Daoy (cell line): ENCODE measurements around the gene ZNF273. TPM values are rescaled to one million over a fixed set of nuclear protein-coding genes. Genes with fewer than 3 reads are reported as not detected.
"Not testable (repeated sequence)": the region's sequence is repeated elsewhere in the genome, so short reads cannot be mapped to it uniquely, and the experiment has no call there.

Source experiments
- DNase-seq: peaks from one replicate; pipeline ENCODE4 v3.0.0-alpha.2; 2015; ENCODE audit warnings: low read depth
- total RNA-seq: library from RNA; depleted of rRNA; stranded (reverse); fragments of >200 nt; shearing (Covaris generic); gene quantifications from 2 replicates; pipeline ENCODE4 v1.2.3, GENCODE V29; 2014; rRNA removed

ZNF273 gene
- total RNA-seq, 1 experiment from 2014 or later = 10.4 TPM

DNA sequence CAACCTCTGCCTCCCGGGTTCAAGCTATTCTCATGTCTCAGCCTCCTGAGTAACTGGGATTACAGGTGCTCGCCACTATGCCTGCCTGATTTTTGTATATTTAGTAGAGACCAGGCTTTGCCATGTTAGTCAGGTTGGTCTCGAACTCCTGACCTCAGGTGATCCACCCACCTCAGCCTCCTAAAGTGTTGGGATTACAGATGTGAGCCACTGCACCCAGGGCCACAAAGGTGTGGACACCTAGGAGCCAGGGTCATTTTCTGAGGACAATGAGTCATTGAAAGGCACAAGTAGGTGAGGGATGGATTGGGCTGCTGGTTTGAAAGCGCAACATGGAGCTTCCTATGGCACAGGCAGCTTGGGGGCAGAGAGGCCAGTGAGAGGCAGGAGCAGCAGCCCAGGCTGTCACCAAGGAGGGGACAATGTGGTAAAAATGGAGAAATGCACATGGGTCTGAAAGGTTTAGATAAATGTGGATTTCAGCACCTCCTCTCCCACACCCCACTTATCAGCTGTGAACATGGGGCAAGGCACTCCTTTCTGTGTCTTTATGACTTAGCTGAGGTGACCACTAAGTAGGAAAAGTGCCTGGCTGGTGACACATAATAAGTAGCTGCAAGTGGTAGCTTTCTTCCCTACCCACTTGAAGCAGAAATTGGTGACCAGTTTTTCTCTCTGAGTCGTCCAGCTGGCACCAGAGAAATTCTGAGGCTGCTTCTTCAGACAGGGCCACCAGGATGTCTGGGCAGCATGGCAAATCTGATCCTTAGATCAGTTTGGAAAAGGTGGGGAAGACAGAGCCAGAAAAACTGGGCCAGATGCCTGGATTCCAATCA is 41.8 kb downstream of the ZNF273 start:
- DNase-seq = not testable (repeated sequence)

DNA sequence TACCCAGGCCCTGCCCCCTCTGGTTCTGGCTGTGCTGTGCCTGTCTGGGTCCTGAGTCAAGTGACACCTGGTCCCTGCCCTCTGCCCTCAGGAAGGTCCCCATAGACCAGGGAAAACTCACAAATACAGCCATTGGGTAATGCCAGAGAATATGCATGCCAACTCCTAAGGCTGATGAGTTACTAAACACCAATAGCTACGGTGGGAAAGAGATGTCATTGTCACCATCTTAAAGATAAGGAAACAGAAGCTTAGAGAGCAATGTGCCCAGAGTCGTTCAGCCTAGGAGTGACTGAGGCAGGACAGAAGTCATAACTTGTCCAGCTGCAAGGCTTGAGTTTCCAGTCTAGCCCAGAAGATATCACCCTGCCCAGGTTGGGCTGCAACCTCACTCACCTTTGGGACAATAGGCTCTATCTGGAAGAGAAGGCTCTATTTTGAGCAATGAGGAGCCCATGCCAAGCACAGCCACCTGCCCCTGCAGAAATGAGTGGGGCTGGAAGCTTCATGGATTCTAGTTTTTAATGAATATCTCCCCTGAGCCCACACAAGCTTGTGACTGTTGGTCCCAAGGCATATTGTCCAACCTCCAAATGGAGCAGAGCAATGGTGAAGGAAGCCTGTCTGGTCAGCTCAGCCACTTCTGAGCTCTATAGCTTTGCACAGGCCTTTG is 42.6 kb downstream of the ZNF273 start:
- no peak for DNase-seq

DNA sequence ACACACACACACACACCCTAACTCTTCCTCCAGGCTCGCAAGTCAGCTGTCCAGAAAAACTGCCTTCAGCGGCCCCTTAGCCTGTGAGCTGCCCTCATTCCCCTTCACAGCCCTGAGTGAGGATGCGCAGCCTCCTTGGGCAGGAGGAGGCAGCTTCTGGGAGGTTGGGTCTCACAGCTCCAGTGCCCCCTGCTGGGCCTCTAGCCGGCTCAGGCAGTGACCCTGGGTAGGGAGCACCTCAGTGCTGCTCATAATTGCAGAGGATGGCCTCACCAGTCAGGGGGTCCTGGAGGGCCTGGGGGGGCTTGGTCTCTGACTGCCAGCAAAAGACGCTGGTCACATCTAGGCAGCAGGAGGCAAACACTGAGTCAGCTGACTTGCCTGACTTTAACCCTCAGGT is 43.7 kb downstream of the ZNF273 start:
- peak; percentile 69 for DNase-seq

DNA sequence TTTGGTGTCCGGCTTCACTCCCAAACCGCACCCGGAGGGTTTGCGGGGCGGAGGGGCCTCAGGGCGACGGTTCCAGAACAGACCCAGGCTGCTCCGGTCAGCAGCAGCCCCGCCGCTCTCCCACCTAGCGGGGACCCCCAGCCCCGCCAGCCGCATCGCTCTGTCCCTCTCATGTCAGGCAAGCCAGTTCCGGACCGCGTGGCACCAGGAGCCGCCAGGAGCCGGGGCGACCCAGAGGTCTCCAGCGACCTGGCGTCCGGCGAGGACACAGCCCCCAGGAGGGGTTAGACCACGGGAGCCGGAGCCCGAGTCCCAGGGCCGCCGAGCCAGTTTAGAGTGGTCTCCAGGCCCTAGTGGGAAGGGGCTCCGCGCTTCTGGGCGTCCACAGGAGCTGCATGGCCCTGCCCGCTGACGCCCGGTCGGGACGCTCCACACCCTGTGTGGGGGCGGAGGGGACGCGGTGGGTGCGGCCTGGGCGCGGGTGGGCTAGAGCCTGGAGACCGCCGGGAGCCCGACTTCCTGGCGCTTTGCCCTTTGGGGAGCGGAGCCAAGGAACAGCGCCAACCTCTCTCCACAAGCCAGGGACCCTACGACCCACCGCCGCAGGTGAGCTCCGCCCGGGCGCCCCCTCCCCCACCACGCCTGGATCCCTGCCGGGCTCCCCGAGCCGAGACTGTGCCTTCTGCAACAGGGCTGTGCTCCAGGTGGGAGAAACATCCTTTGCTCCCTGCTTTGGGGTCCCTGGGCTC is 44.4 kb downstream of the ZNF273 start:
- DNase-seq = peak; percentile 23

DNA sequence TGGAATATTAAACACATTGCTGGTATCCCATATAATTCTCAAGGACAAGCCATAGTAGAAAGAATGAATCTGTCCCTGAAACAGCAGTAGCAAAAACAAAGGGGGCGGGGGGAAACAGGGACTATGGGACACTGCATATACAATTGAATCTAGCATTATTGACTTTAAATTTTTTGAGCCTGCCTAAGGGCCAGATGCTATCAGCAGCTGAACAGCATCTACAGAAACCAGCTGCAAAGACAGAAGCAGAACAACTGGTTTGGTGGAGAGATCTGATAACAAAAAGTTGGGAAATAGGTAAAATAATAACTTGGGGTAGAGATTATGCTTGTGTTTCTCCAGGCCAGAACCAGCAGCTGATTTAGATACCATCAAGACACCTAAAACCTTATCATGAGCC is 45.7 kb downstream of the ZNF273 start:
- not testable (repeated sequence) for DNase-seq

DNA sequence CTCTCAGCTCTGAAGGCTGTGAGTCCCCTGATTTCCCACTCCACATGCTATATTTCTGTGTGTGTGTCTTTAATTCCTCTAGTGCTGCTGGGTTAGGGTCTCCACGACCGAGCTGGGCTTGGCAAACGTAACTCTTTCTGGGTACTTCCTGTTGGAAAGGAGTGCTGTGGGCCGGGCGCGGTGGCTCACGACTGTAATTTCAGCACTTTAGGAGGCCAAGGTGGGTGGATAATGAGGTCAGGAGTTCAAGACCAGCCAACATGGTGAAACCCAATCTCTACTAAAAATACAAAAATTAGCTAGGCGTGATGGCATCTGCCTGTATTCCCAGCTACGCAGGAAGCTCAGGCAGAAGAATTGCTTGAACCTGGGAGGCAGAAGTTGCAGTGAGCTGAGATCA is 47.6 kb downstream of the ZNF273 start:
- DNase-seq = peak; percentile 41

DNA sequence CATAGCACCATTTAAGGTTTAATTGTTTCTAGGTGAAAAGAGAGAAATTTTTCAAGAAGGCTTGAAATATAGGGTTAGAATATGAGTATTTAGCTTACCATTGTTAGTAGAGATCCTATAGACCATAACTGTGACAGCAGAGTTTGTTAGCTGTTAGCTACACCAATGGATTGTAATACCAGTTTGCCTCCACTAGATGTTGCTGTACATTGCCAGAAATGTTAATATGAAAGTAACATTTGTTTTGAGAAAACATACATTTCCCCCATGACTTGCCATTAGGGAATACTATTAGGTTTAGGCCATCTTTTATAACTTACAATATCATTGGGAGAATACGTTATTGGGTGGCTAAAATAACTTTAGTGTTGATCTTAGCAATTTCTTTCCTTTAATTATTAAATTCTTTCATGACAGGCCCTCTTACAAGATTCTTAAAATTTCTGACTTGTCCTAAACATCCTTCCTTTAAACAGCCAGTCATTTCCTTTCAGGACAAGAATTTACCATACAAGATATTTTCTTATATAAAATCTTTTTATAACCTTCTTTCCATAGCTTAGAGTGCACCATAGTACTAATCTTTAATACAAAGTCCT is 48.3 kb downstream of the ZNF273 start:
- DNase-seq = peak; percentile 60

DNA sequence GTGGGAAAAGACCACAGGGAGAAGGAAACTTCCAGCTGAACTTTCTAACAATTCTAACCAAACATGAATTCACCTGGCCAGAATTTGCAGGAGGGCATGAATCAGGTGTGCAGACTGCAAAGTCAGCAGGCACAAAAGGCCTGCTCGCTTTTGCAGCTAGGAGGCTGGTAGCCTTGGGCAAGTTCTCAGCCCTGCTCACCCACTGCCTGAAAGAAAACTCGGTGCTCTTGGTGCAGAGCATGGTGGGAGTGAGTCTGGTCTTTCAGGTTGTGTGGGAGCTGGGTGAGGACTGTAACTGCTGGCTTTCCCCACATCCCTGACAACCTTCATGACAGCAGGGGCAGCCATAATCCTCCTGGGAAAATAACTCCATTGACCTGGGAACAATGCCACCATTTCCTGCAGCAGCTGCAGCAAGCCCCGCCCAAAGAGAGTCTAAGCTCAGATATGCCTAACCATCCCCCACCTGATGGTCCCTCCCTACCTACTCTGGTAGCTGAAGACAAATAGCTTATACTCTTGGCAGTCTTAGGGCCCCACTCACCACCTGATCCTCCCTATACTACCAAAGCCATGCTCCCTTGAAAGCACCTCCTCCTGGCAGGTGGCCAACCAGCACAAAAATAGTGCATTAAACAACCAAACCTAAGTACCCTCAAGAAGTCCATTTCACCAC is 56.1 kb downstream of the ZNF273 start:
- DNase-seq = no peak

DNA sequence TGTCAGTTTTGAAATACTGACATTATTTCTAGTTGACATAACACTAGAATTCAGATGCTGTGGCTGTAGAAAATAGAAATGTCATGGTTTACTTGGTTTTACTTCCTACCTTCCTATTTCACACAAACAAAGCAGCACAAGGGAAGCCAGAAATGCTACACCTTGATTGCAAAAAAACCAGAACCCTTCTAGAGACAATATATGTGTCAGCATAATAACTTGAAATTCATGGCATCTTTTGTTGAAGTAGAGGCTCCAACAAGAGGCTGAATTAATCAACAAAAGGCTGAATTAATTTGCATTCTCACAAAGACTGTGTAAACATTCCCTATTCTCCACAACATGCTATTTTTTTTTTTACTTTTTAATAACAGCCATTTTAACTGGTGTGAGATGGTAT is 62.5 kb downstream of the ZNF273 start:
- DNase-seq = no peak

DNA sequence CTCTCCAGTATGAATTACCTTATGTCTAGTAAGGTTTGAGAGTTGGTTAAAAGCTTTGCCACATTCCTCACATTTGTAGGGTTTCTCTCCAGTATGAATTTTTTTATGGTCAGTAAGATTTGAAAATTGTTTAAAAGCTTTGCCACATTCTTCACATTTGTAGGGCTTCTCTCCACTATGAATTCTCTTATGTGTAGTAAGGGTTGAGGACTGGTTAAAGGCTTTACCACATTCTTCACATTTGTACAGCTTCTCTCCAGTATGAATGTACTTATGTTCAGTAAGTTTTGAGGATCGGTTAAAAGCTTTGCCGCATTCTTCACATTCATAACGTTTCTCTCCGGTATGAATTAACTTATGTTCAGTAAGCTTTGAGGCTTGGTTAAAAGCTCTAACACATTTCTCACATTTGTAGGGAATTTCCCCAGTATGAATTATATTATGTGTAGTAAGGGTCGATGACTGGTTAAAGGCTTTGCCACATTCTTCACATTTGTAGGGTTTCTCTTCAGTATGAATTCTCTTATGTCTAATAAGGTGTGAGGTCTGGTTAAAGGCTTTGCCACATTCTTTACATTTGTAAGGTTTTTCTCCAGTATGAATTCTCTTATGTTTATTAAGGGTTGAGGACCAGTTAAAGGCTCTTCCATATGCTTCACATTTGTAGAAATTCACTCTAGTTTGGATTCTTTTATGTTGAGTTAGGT is 75.6 kb downstream of the ZNF273 start:
- DNase-seq = no peak

Other genes starting within 250 kb of the ZNF273 start
- 6.4 and 9.6 TPM in 2 replicates for gene ZNF107, start 237.1 kb upstream of the ZNF273 start, total RNA-seq
- 15.8 and 30.6 TPM in 2 replicates for gene ZNF138, start 108.8 kb upstream of the ZNF273 start, total RNA-seq
- gene ZNF117, start 87.8 kb downstream of the ZNF273 start, total RNA-seq = 3.3 and 5.4 TPM in 2 replicates
- gene ERV3-1, start 103.4 kb downstream of the ZNF273 start, total RNA-seq = 5.3 and 8.8 TPM in 2 replicates